Endodermal cell (in vitro differentiated cells): Measurements from ENCODE around the gene PDGFC. TPM values are rescaled to one million over a fixed set of nuclear protein-coding genes. Genes with fewer than 3 reads are reported as not detected.

ENCODE experiments used
- DNase-seq: peaks from one replicate; pipeline ENCODE4 v3.0.0-alpha.2; 2017
- H3K27ac ChIP-seq: 2 replicates; pipeline ENCODE4 v1.5.1; 2013; ENCODE audit warnings: mild to moderate bottlenecking, low read depth, low read length, moderate library complexity
- H3K27me3 ChIP-seq: 2 replicates; pipeline ENCODE4 v1.6.1; 2013; ENCODE audit warnings: mild to moderate bottlenecking, low read length, moderate library complexity; ENCODE audit not compliant: insufficient read depth, control insufficient read depth, poor library complexity, severe bottlenecking
- H3K36me3 ChIP-seq: 2 replicates; pipeline ENCODE4 v1.7.0; 2013; ENCODE audit warnings: mild to moderate bottlenecking, low read length, moderate library complexity; ENCODE audit not compliant: control insufficient read depth, insufficient read depth
- H3K4me1 ChIP-seq: one replicate; pipeline ENCODE4 v1.7.0; 2013; ENCODE audit warnings: low read length; ENCODE audit not compliant: control insufficient read depth, insufficient read depth
- H3K4me3 ChIP-seq: 2 replicates; pipeline ENCODE4 v1.5.1; 2013; ENCODE audit warnings: mild to moderate bottlenecking, low read length, moderate library complexity
- H3K9ac ChIP-seq: 2 replicates; pipeline ENCODE4 v1.6.1; 2013; ENCODE audit warnings: mild to moderate bottlenecking, low read length, moderate library complexity; ENCODE audit not compliant: poor library complexity, severe bottlenecking; ENCODE audit errors: extremely low read depth
- H3K9me3 ChIP-seq: 2 replicates; pipeline ENCODE4 v1.6.1; 2013; ENCODE audit warnings: mild to moderate bottlenecking, low read length, moderate library complexity; ENCODE audit not compliant: control insufficient read depth
- H3K27ac Mint-ChIP-seq: 2 replicates; pipeline ENCODE4 v1.8.0; 2020; ENCODE audit warnings: mixed read lengths
- H3K27me3 Mint-ChIP-seq: 2 replicates; pipeline ENCODE4 v1.8.0; 2021; ENCODE audit warnings: mild to moderate bottlenecking, mixed read lengths; ENCODE audit not compliant: insufficient read depth
- H3K36me3 Mint-ChIP-seq: 2 replicates; pipeline ENCODE4 v1.8.0; 2020; ENCODE audit warnings: low read depth, mixed read lengths
- H3K4me1 Mint-ChIP-seq: 2 replicates; pipeline ENCODE4 v1.8.0; 2020; ENCODE audit warnings: mixed read lengths
- H3K4me3 Mint-ChIP-seq: 2 replicates; pipeline ENCODE4 v1.8.0; 2020; ENCODE audit warnings: mild to moderate bottlenecking, moderate library complexity, mixed read lengths
- H3K9me3 Mint-ChIP-seq: 2 replicates; pipeline ENCODE4 v1.8.0; 2020; ENCODE audit warnings: mild to moderate bottlenecking, mixed read lengths
- CTCF ChIP-seq: fragments of 200-600 bp; sonication (generic); conservative IDR thresholded peaks from 2 replicates; pipeline ENCODE4 v1.5.0; 2021; ENCODE audit warnings: antibody characterized with exemption, mild to moderate bottlenecking
- WGBS, 2 experiments: methylation state at CpG; one replicate each; pipeline versions ENCODE4 v1.1.5 to v1.1.7; 2013; ENCODE audit warnings: missing lambda C conversion rate in 2 of 2, mixed read lengths in 1 of 2; ENCODE audit not compliant: insufficient coverage in 1 of 2, insufficient read length in 1 of 2; 5-methylcytosine and 5-hydroxymethylcytosine counted together
- total RNA-seq, 2 donors: library from RNA; stranded (reverse); fragmentation: NEBNext Ultra II Directional in 1 of 2; extraction: Animal tissue kit (Norgen Biotek cat#: 25700) in 1 of 2; gene quantifications; 2 replicates in 1 of 2; 3 replicates in 1 of 2; pipeline ENCODE4 v1.2.1, GENCODE V29; 2021

Gene PDGFC
- total RNA-seq, 2 donors from 2014 or later, result 5.5 to 6.8 TPM

- no peak for DNase-seq
- H3K4me3 ChIP-seq, result no peak overlapping the region
- no peaks in the 10 kb centered on the region for H3K27me3 ChIP-seq
- H3K9ac ChIP-seq, result no peak overlapping the region
- no peaks in the 10 kb centered on the region for H3K9me3 ChIP-seq
- H3K9me3 Mint-ChIP-seq, result no peaks in the 10 kb centered on the region
- H3K4me3 Mint-ChIP-seq, result no peak overlapping the region
- H3K36me3 Mint-ChIP-seq, result no peaks in the 10 kb centered on the region
- 99 to 100% methylated on average over 2 of the region's 2 CpGs for WGBS, 2 experiments
- no peak for TF ChIP-seq CTCF
- H3K4me1 Mint-ChIP-seq, result peaks cover 4% of the 10 kb centered on the region
- no peak overlapping the region for H3K27ac ChIP-seq
- H3K27ac Mint-ChIP-seq, result no peak overlapping the region
- H3K27me3 Mint-ChIP-seq, result no peaks in the 10 kb centered on the region
- H3K36me3 ChIP-seq, result no peaks in the 10 kb centered on the region
- H3K4me1 ChIP-seq, result no peaks in the 10 kb centered on the region
Observed at GRCh38 chr4:156958276-156959074, 13.1 kb downstream of the PDGFC start.

DNA sequence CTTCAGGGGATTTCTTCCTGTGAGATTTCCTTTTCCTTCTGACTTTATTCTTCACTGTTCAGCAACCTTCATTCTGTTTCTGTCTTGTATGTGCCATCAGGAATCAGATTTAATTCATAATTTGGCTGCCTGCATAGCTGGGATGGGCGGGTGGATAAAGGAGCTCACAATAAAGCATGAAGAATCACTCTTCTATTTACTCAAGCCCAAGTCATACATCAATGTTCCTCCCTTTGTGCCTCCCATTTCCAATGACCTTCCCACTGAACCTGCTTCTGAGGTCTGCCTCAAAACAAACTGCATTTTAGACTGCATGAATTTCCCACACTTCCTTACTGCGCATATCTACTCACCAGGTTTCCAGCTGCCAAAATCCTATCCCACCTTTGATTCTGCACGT, 14.0 kb downstream of the PDGFC start:
- 80 to 92% methylated on average over 1 to 3 of the region's 3 CpGs for WGBS, 2 experiments
- Histone ChIP-seq H3K27me3 (no peaks in the 10 kb centered on the region), H3K4me3 (no peak overlapping the region), H3K36me3 (no peaks in the 10 kb centered on the region), H3K9ac (no peak overlapping the region), H3K9me3 (no peaks in the 10 kb centered on the region), H3K4me1 (no peaks in the 10 kb centered on the region), H3K27ac (peak overlapping the region; percentile 27)
- no peak for TF ChIP-seq CTCF
- H3K36me3 Mint-ChIP-seq, result no peaks in the 10 kb centered on the region
- DNase-seq, result no peak
- H3K27me3 Mint-ChIP-seq, result no peaks in the 10 kb centered on the region
- peaks cover 6% of the 10 kb centered on the region for H3K4me1 Mint-ChIP-seq
- H3K4me3 Mint-ChIP-seq, result no peak overlapping the region
- no peaks in the 10 kb centered on the region for H3K9me3 Mint-ChIP-seq
- H3K27ac Mint-ChIP-seq, result no peak overlapping the region

- Histone ChIP-seq H3K36me3 (no peaks in the 10 kb centered on the region), H3K4me1 (no peaks in the 10 kb centered on the region), H3K4me3 (no peak overlapping the region), H3K9me3 (no peaks in the 10 kb centered on the region), H3K27ac (no peak overlapping the region), H3K27me3 (no peaks in the 10 kb centered on the region), H3K9ac (no peak overlapping the region)
- H3K27me3 Mint-ChIP-seq, result no peaks in the 10 kb centered on the region
- H3K9me3 Mint-ChIP-seq, result no peaks in the 10 kb centered on the region
- H3K36me3 Mint-ChIP-seq, result no peaks in the 10 kb centered on the region
- H3K4me3 Mint-ChIP-seq, result no peak overlapping the region
- DNase-seq, result no peak
- TF ChIP-seq CTCF, result no peak
- no peak overlapping the region for H3K27ac Mint-ChIP-seq
- 94 to 96% methylated on average over 4 to 6 of the region's 6 CpGs for WGBS, 2 experiments
- peaks cover 6% of the 10 kb centered on the region for H3K4me1 Mint-ChIP-seq
Observed at GRCh38 chr4:156956826-156957368, 14.7 kb downstream of the PDGFC start.
